ENCODE results near the gene EMCN.
"Not testable (repeated sequence)": the region's sequence is repeated elsewhere in the genome, so short reads cannot be mapped to it uniquely, and the experiment has no call there.

Gene EMCN

GRCh38 chr4:100380401-100380800 is 137.4 kb downstream of the EMCN start:
- DNase-seq (ENCODE audit: low read depth in 2 of 2) = not testable (repeated sequence)

- DNase-seq (ENCODE audit: low read depth in 2 of 2) = no peak
Observed at GRCh38 chr4:100379583-100380105, 138.2 kb downstream of the EMCN start.

GRCh38 chr4:100372432-100372831 is 145.4 kb downstream of the EMCN start:
- no peak for DNase-seq (ENCODE audit: low read depth in 2 of 2)

GRCh38 chr4:100369871-100370270 is 148.0 kb downstream of the EMCN start:
- DNase-seq (ENCODE audit: low read depth in 2 of 2) = no peak

GRCh38 chr4:100367451-100367850 is 150.4 kb downstream of the EMCN start:
- no peak for DNase-seq (ENCODE audit: low read depth in 2 of 2)

- no peak for DNase-seq (ENCODE audit: low read depth in 2 of 2)
Observed at GRCh38 chr4:100366213-100366612, 151.6 kb downstream of the EMCN start.

GRCh38 chr4:100362366-100362765 is 155.5 kb downstream of the EMCN start:
- no peak for DNase-seq (ENCODE audit: low read depth in 2 of 2)

- no peak for DNase-seq (ENCODE audit: low read depth in 2 of 2)
Observed at GRCh38 chr4:100361336-100361735, 156.5 kb downstream of the EMCN start.

GRCh38 chr4:100360211-100360610 is 157.6 kb downstream of the EMCN start:
- no peak for DNase-seq (ENCODE audit: low read depth in 2 of 2)

- DNase-seq (ENCODE audit: low read depth in 2 of 2) = no peak
Observed at GRCh38 chr4:100359441-100359840, 158.4 kb downstream of the EMCN start.

GRCh38 chr4:100357542-100357941 is 160.3 kb downstream of the EMCN start:
- no peak for DNase-seq (ENCODE audit: low read depth in 2 of 2)

GRCh38 chr4:100356172-100356571 is 161.7 kb downstream of the EMCN start:
- no peak for DNase-seq (ENCODE audit: low read depth in 2 of 2)

GRCh38 chr4:100352352-100352751 is 165.5 kb downstream of the EMCN start:
- DNase-seq (ENCODE audit: low read depth in 2 of 2) = not testable (repeated sequence)

GRCh38 chr4:100348473-100348872 is 169.3 kb downstream of the EMCN start:
- no peak for DNase-seq (ENCODE audit: low read depth in 2 of 2)

- no peak for DNase-seq (ENCODE audit: low read depth in 2 of 2)
Observed at GRCh38 chr4:100347241-100347640, 170.6 kb downstream of the EMCN start.

- no peak for DNase-seq (ENCODE audit: low read depth in 2 of 2)
Observed at GRCh38 chr4:100345585-100345984, 172.2 kb downstream of the EMCN start.

All from stimulated activated CD8-positive, alpha-beta memory T cell treated with anti-CD3 and anti-CD28 coated beads, Interleukin-2, amount 100 ng/mL, for 1 hour (primary cell).